Hepatocyte (in vitro differentiated cells): ENCODE measurements around the gene CAMK1G. TPM values are rescaled to one million over a fixed set of nuclear protein-coding genes. Genes with fewer than 3 reads are reported as not detected.

Experiments
- DNase-seq: peaks from one replicate; pipeline ENCODE4 v3.0.0-alpha.2; 2016; ENCODE audit warnings: low spot score
- H2AFZ ChIP-seq: fragments of 200-600 bp; sonication (generic); 2 replicates; pipeline ENCODE4 v1.6.0; 2016; ENCODE audit warnings: antibody characterized with exemption, mild to moderate bottlenecking
- H3K27ac ChIP-seq: fragments of 200-600 bp; sonication (generic); 2 replicates; pipeline ENCODE4 v1.5.1; 2016; ENCODE audit warnings: mild to moderate bottlenecking
- H3K27me3 ChIP-seq: fragments of 200-600 bp; sonication (generic); 2 replicates; pipeline ENCODE4 v1.6.1; 2016
- H3K36me3 ChIP-seq: fragments of 200-600 bp; sonication (generic); replicated peaks from 2 replicates; pipeline ENCODE4 v1.5.1; 2016; ENCODE audit warnings: low read depth; ENCODE audit not compliant: insufficient read depth
- H3K4me1 ChIP-seq: fragments of 200-600 bp; sonication (generic); 2 replicates; pipeline ENCODE4 v1.5.1; 2016; ENCODE audit warnings: mild to moderate bottlenecking, moderate library complexity; ENCODE audit not compliant: insufficient read depth
- H3K4me2 ChIP-seq: fragments of 200-600 bp; sonication (generic); 2 replicates; pipeline ENCODE4 v1.6.0; 2016
- H3K4me3 ChIP-seq: fragments of 200-600 bp; sonication (generic); 2 replicates; pipeline ENCODE4 v1.5.1; 2016; ENCODE audit warnings: mild to moderate bottlenecking
- H3K79me2 ChIP-seq: fragments of 200-600 bp; sonication (generic); 2 replicates; pipeline ENCODE4 v1.6.0; 2017; ENCODE audit warnings: mild to moderate bottlenecking
- H3K9me2 ChIP-seq: fragments of 200-600 bp; sonication (generic); replicated peaks from 2 replicates; pipeline ENCODE4 v1.6.0; 2017; ENCODE audit warnings: mild to moderate bottlenecking; ENCODE audit not compliant: insufficient read depth
- H3K9me3 ChIP-seq: fragments of 200-600 bp; sonication (generic); 2 replicates; pipeline ENCODE4 v1.5.1; 2016; ENCODE audit warnings: low read depth, mild to moderate bottlenecking
- H4K20me1 ChIP-seq: fragments of 200-600 bp; sonication (generic); 2 replicates; pipeline ENCODE4 v1.6.0; 2016; ENCODE audit warnings: mild to moderate bottlenecking; ENCODE audit not compliant: insufficient read depth, poor library complexity, severe bottlenecking
- CTCF ChIP-seq: fragments of 200-600 bp; sonication (generic); IDR thresholded peaks from 2 replicates; pipeline ENCODE4 v1.5.1; 2016; ENCODE audit warnings: antibody characterized with exemption, mild to moderate bottlenecking; ENCODE audit not compliant: poor library complexity
- EZH2 ChIP-seq: fragments of 200-600 bp; sonication (generic); IDR thresholded peaks from 2 replicates; pipeline ENCODE4 v1.6.1; 2016; ENCODE audit warnings: antibody characterized with exemption, mild to moderate bottlenecking, borderline replicate concordance
- EZH2phosphoT487 ChIP-seq: fragments of 200-600 bp; sonication (generic); IDR thresholded peaks from one replicate; pipeline ENCODE4 v1.6.1; 2018; ENCODE audit warnings: antibody characterized with exemption, mild to moderate bottlenecking, low read depth, moderate library complexity; ENCODE audit not compliant: unreplicated experiment, severe bottlenecking
- WGBS: methylation state at CpG from one replicate; pipeline ENCODE4 v1.1.6; 2016; ENCODE audit warnings: low lambda C conversion rate; ENCODE audit errors: missing lambda C conversion rate; 5-methylcytosine and 5-hydroxymethylcytosine counted together
- polyA plus RNA-seq: library from polyadenylated mRNA; unstranded; fragments of >200 nt; fragmentation: Nextera tagmentation; extraction: Ambion mirVana; gene quantifications from 2 replicates; pipeline ENCODE4 v1.2.1, GENCODE V29; 2016
- total RNA-seq: library from RNA; depleted of rRNA; stranded (reverse); fragments of >200 nt; gene quantifications from 2 replicates; pipeline ENCODE4 v1.2.3, GENCODE V29; 2014

The CAMK1G gene
- total and polyA plus RNA-seq, 2 experiments from 2014 or later: 1.1 to 1.2 TPM

- Histone ChIP-seq H3K79me2 (no peaks in the 10 kb centered on the region), H3K27ac (no peak overlapping the region), H3K36me3 (no peaks in the 10 kb centered on the region), H3K27me3 (no peaks in the 10 kb centered on the region), H3K9me3 (no peaks in the 10 kb centered on the region), H3K4me2 (no peak overlapping the region), H4K20me1 (no peaks in the 10 kb centered on the region), H2AFZ (no peak overlapping the region), H3K9me2 (no peaks in the 10 kb centered on the region), H3K4me3 (no peak overlapping the region), H3K4me1 (no peaks in the 10 kb centered on the region)
- no peak for TF ChIP-seq EZH2
- TF ChIP-seq EZH2phosphoT487: no peak
- TF ChIP-seq CTCF: no peak
- DNase-seq: no peak
- WGBS: 55% methylated on average over 1 of the region's 1 CpG
Observed at GRCh38 chr1:209556162-209556690, 27.3 kb upstream of the CAMK1G start.

- TF ChIP-seq EZH2phosphoT487 (no peak), CTCF (no peak), EZH2 (no peak)
- Histone ChIP-seq H3K36me3 (no peaks in the 10 kb centered on the region), H3K4me2 (no peak overlapping the region), H3K4me3 (no peak overlapping the region), H3K4me1 (no peaks in the 10 kb centered on the region), H3K27me3 (no peaks in the 10 kb centered on the region), H2AFZ (no peak overlapping the region), H3K9me2 (no peaks in the 10 kb centered on the region), H4K20me1 (no peaks in the 10 kb centered on the region), H3K9me3 (no peaks in the 10 kb centered on the region), H3K79me2 (no peaks in the 10 kb centered on the region), H3K27ac (no peak overlapping the region)
- DNase-seq: no peak
Observed at GRCh38 chr1:209557221-209557620, 26.3 kb upstream of the CAMK1G start.

GRCh38 chr1:209560529-209560928 is 23.0 kb upstream of the CAMK1G start:
- H3K27me3 ChIP-seq: no peaks in the 10 kb centered on the region
- no peak overlapping the region for H2AFZ ChIP-seq
- no peak for TF ChIP-seq CTCF
- TF ChIP-seq EZH2: no peak
- TF ChIP-seq EZH2phosphoT487: no peak
- 89% methylated on average over 3 of the region's 3 CpGs for WGBS
- H3K4me2 ChIP-seq: no peak overlapping the region
- H4K20me1 ChIP-seq: no peaks in the 10 kb centered on the region
- H3K9me2 ChIP-seq: no peaks in the 10 kb centered on the region
- H3K4me1 ChIP-seq: no peaks in the 10 kb centered on the region
- H3K36me3 ChIP-seq: no peaks in the 10 kb centered on the region
- H3K79me2 ChIP-seq: no peaks in the 10 kb centered on the region
- DNase-seq: no peak
- H3K4me3 ChIP-seq: no peak overlapping the region
- H3K9me3 ChIP-seq: no peaks in the 10 kb centered on the region
- no peak overlapping the region for H3K27ac ChIP-seq

- H3K4me2 ChIP-seq: no peak overlapping the region
- no peak for TF ChIP-seq EZH2phosphoT487
- TF ChIP-seq EZH2: no peak
- no peak for TF ChIP-seq CTCF
- H3K79me2 ChIP-seq: no peaks in the 10 kb centered on the region
- H4K20me1 ChIP-seq: no peaks in the 10 kb centered on the region
- H3K9me3 ChIP-seq: no peaks in the 10 kb centered on the region
- H3K36me3 ChIP-seq: no peaks in the 10 kb centered on the region
- no peaks in the 10 kb centered on the region for H3K27me3 ChIP-seq
- no peak overlapping the region for H2AFZ ChIP-seq
- H3K27ac ChIP-seq: no peak overlapping the region
- no peak for DNase-seq
- H3K4me3 ChIP-seq: no peak overlapping the region
- H3K4me1 ChIP-seq: no peaks in the 10 kb centered on the region
- WGBS: 86% methylated on average over 10 of the region's 10 CpGs
- H3K9me2 ChIP-seq: no peaks in the 10 kb centered on the region
Observed at GRCh38 chr1:209560952-209561351, 22.6 kb upstream of the CAMK1G start.
